Activated CD4-positive, alpha-beta T cell treated with anti-CD3 and anti-CD28 coated beads, Interleukin-2, amount 10 ng/mL, durations not matched to agents 24 days and 14 days (primary cell): ENCODE results near the gene RHOF. TPM values are rescaled to one million over a fixed set of nuclear protein-coding genes. Genes with fewer than 3 reads are reported as not detected.

ENCODE experiments used
- DNase-seq: peaks from one replicate; pipeline ENCODE4 v3.0.0; 2022
- H3K27ac Mint-ChIP-seq: one replicate; pipeline ENCODE4 v1.8.0; 2022; ENCODE audit warnings: mild to moderate bottlenecking, mixed read lengths
- H3K27me3 Mint-ChIP-seq: one replicate; pipeline ENCODE4 v1.8.0; 2022; ENCODE audit warnings: mixed read lengths
- H3K36me3 Mint-ChIP-seq: one replicate; pipeline ENCODE4 v1.8.0; 2022; ENCODE audit warnings: low read depth, mild to moderate bottlenecking, mixed read lengths
- H3K4me1 Mint-ChIP-seq: one replicate; pipeline ENCODE4 v1.8.0; 2021; ENCODE audit warnings: mixed read lengths
- H3K4me3 Mint-ChIP-seq: one replicate; pipeline ENCODE4 v1.8.0; 2022; ENCODE audit warnings: mild to moderate bottlenecking, moderate library complexity, mixed read lengths
- H3K9me3 Mint-ChIP-seq: one replicate; pipeline ENCODE4 v1.8.0; 2021; ENCODE audit warnings: mixed read lengths
- intact Hi-C: fragments of 100-400 bp; cut with micrococcal nuclease; formaldehyde crosslinking; loops from one replicate; pipeline ENCODE4 v1.15.1; 2023
- total RNA-seq: library from RNA; stranded (reverse); gene quantifications from 2 replicates; pipeline ENCODE4 v1.2.3, GENCODE V29; 2022

RHOF gene
- total RNA-seq, 1 donor from 2014 or later = 114 TPM

GRCh38 chr12:121738340-121738858, 55.1 kb downstream of the RHOF start:
- Mint-ChIP-seq H3K36me3 (no peaks in the 10 kb centered on the region), H3K27me3 (no peaks in the 10 kb centered on the region), H3K9me3 (no peaks in the 10 kb centered on the region), H3K4me3 (no peak overlapping the region), H3K4me1 (no peaks in the 10 kb centered on the region), H3K27ac (no peak overlapping the region)
- intact Hi-C loops = no loop called here
- no peak for DNase-seq

- Mint-ChIP-seq H3K36me3 (no peaks in the 10 kb centered on the region), H3K27ac (no peak overlapping the region), H3K4me1 (no peaks in the 10 kb centered on the region), H3K4me3 (no peak overlapping the region), H3K27me3 (no peaks in the 10 kb centered on the region), H3K9me3 (no peaks in the 10 kb centered on the region)
- intact Hi-C loops = no loop called here
- no peak for DNase-seq
Measured at GRCh38 chr12:121733849-121734248, 59.6 kb downstream of the RHOF start.

GRCh38 chr12:121731473-121731872, 62.0 kb downstream of the RHOF start:
- Mint-ChIP-seq H3K36me3 (no peaks in the 10 kb centered on the region), H3K4me3 (no peak overlapping the region), H3K9me3 (no peaks in the 10 kb centered on the region), H3K4me1 (no peaks in the 10 kb centered on the region), H3K27me3 (no peaks in the 10 kb centered on the region), H3K27ac (no peak overlapping the region)
- no peak for DNase-seq
- intact Hi-C loops = no loop called here

GRCh38 chr12:121729021-121729420, 64.5 kb downstream of the RHOF start:
- DNase-seq = no peak
- Mint-ChIP-seq H3K36me3 (peaks cover 7% of the 10 kb centered on the region), H3K9me3 (no peaks in the 10 kb centered on the region), H3K4me1 (no peaks in the 10 kb centered on the region), H3K4me3 (no peak overlapping the region), H3K27ac (no peak overlapping the region), H3K27me3 (no peaks in the 10 kb centered on the region)
- intact Hi-C loops = no loop called here

Other genes starting within 250 kb of the RHOF start
- gene KDM2B, start 212.7 kb downstream of the RHOF start, total RNA-seq = 60.7 and 62.9 TPM in 2 replicates
- 58.3 and 61.8 TPM in 2 replicates for gene ORAI1, start 167.2 kb downstream of the RHOF start, total RNA-seq
- 0.26 and 1.0 TPM in 2 replicates for gene MORN3, start 124.0 kb downstream of the RHOF start, total RNA-seq
- gene TMEM120B, start 80.9 kb downstream of the RHOF start, total RNA-seq = 17.1 and 18.4 TPM in 2 replicates
- gene SETD1B, start 10.3 kb upstream of the RHOF start, total RNA-seq = 26.6 and 29.2 TPM in 2 replicates
- gene HPD, start 65.2 kb upstream of the RHOF start, total RNA-seq = not detected in 2 replicates
- 63.8 and 69.9 TPM in 2 replicates for gene PSMD9, start 95.1 kb upstream of the RHOF start, total RNA-seq
- 0.85 and 1.1 TPM in 2 replicates for gene CFAP251, start 124.9 kb upstream of the RHOF start, total RNA-seq
- 9.3 and 10.7 TPM in 2 replicates for gene BCL7A, start 228.2 kb upstream of the RHOF start, total RNA-seq